Measurements from ENCODE around the gene SLC41A3. TPM values are rescaled to one million over a fixed set of nuclear protein-coding genes. Genes with fewer than 3 reads are reported as not detected.
A peak's percentile ranks its signal among the peaks of the same experiment; 100 is the strongest.

The SLC41A3 gene
- total and polyA plus RNA-seq, 2 of the 4 experiments (the other 2 are of a cell fraction): 30.5 to 43.5 TPM

DNA sequence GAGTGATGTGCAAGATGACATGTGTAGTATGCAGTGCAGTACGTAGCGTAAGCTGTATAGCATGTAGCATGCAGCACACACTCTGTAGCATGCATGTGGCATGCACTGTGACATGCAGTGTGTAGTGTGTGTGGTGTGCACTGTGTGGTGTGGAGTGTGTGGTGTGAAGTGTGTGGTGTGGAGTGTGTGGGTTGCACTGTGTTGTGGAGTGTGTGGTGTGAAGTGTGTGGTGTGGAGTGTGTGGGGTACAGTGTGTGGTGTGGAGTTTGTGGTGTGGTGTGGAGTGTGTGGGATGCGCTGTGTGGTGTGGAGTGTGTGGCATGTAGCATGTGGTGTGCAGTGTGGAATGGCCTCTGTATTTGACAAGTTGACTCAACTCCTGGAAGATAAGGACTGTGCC, 75.7 kb downstream of the SLC41A3 start:
- Histone ChIP-seq H2BK15ac (ENCODE audit: low read depth, low read length) (no peak overlapping the region), H3K4ac (ENCODE audit: low read depth, low read length) (no peak overlapping the region), H2AK5ac (ENCODE audit: low read depth, low read length) (no peak overlapping the region), H3K23ac (ENCODE audit: low read depth, low read length) (no peak overlapping the region), H2AK9ac (replicated peaks; ENCODE audit: low read depth, low read length, poor library complexity) (no peak overlapping the region), H3K9me3 (ENCODE audit: control insufficient read depth, insufficient read depth, low read length) (no peaks in the 10 kb centered on the region), H3K9me1 (ENCODE audit: insufficient read depth, low read length) (peaks cover 11% of the 10 kb centered on the region), H3K4me3 (ENCODE audit: insufficient read depth, low read depth, low read length) (no peak overlapping the region), H3K9ac (ENCODE audit: low read depth, low read length) (no peak overlapping the region), H3K27ac (ENCODE audit: insufficient read depth, low read length) (no peak overlapping the region), H4K8ac (ENCODE audit: low read depth in 2 of 2, low read length in 2 of 2) (no peak overlapping the region), H3K79me1 (ENCODE audit: low read depth in 1 of 2, low read length in 2 of 2) (no peaks in the 10 kb centered on the region), H3K27me3 (ENCODE audit: control insufficient read depth, insufficient read depth, low read length) (no peaks in the 10 kb centered on the region), H4K5ac (ENCODE audit: low read depth, low read length) (no peak overlapping the region), H4K91ac (ENCODE audit: insufficient read depth, low read depth, low read length) (no peak overlapping the region), H4K20me1 (ENCODE audit: insufficient read depth, low read length) (no peaks in the 10 kb centered on the region), H3K4me2 (ENCODE audit: low read depth, low read length) (no peak overlapping the region), H3K14ac (replicated peaks; ENCODE audit: low read depth, low read length) (no peak overlapping the region), H3K36me3 (ENCODE audit: control insufficient read depth, insufficient read depth, low read length) (peaks cover 8% of the 10 kb centered on the region), H3K56ac (ENCODE audit: extremely low read depth, insufficient read depth, low read length) (no peak overlapping the region), H2AFZ (replicated peaks; ENCODE audit: low read length, poor library complexity) (peak overlapping the region; percentile 41), H2BK120ac (ENCODE audit: low read depth, low read length) (no peak overlapping the region), H3K18ac (ENCODE audit: low read depth, low read length) (no peak overlapping the region), H3K4me1 (ENCODE audit: control insufficient read depth, insufficient read depth, low read length) (peaks cover 2% of the 10 kb centered on the region; the same call in 1 of the 2 replicates), H2BK20ac (ENCODE audit: low read depth, low read length) (no peak overlapping the region), H2BK5ac (ENCODE audit: low read depth, low read length, poor library complexity, severe bottlenecking) (no peak overlapping the region)
- intact Hi-C loops (cut with micrococcal nuclease): no loop called here
- no TSS peak for BruUV-seq (replicated peaks)
- POLR2A ChIA-PET (ENCODE audit: unreplicated experiment): no interaction called here
- CTCF ChIA-PET: no interaction called here
- ATAC-seq (ENCODE audit: low read depth): no peak
- TF ChIP-seq MAZ (IDR thresholded peaks at IDR 0.05; ENCODE audit: borderline replicate concordance, low read depth, low read length) (no peak), NFE2L2 (IDR thresholded peaks at IDR 0.05; ENCODE audit: low read depth, low read length) (no peak), FOS (IDR thresholded peaks at IDR 0.05; ENCODE audit: low read depth, low read length) (no peak), RAD21 (IDR thresholded peaks at IDR 0.05; ENCODE audit: low read length) (no peak), SMC3 (IDR thresholded peaks at IDR 0.05; ENCODE audit: low read depth, low read length) (no peak), POLR2A (IDR thresholded peaks at IDR 0.05; ENCODE audit: low read depth, low read length) (no peak)
- in situ Hi-C loops (cut with MboI; ENCODE audit: low sequenced_read_pairs): no loop called here
- 100% methylated on average over 2 of the region's 3 CpGs; no CpG with 5 or more reads in 1 of the 2 experiments for WGBS, 2 experiments (ENCODE audit: extremely low coverage in 2 of 2, insufficient read length in 1 of 2)
- DNase-seq: no peak
- dilution Hi-C loops (cut with HindIII; ENCODE audit: low sequenced_read_pairs, unreplicated experiment): no loop called here

Measured in IMR-90 (cell line).